A673 (cell line): Measurements from ENCODE around the gene C18orf32.

Source experiments
- CTCF ChIP-seq: fragments of 300-800, 200-600 bp; sonication (generic); conservative IDR thresholded peaks from 2 replicates; pipeline ENCODE4 v1.5.1; 2017; ENCODE audit warnings: low read depth, mild to moderate bottlenecking, antibody characterized with exemption, low read length, moderate library complexity, mixed read lengths
- EZH2 ChIP-seq: fragments of 200-600 bp; sonication (generic); IDR thresholded peaks from 2 replicates; pipeline ENCODE4 v1.6.1; 2017; ENCODE audit warnings: borderline replicate concordance, low read depth, mild to moderate bottlenecking, mixed read lengths, antibody characterized with exemption, low read length; ENCODE audit not compliant: poor library complexity, severe bottlenecking

- TF ChIP-seq CTCF, result no peak
- no peak for TF ChIP-seq EZH2
Observed at GRCh38 chr18:49441338-49441938, 45.6 kb downstream of the C18orf32 start.
